ENCODE results near the gene LSM4.
"Not testable (repeated sequence)": the region's sequence is repeated elsewhere in the genome, so short reads cannot be mapped to it uniquely, and the experiment has no call there.

The LSM4 gene

DNA sequence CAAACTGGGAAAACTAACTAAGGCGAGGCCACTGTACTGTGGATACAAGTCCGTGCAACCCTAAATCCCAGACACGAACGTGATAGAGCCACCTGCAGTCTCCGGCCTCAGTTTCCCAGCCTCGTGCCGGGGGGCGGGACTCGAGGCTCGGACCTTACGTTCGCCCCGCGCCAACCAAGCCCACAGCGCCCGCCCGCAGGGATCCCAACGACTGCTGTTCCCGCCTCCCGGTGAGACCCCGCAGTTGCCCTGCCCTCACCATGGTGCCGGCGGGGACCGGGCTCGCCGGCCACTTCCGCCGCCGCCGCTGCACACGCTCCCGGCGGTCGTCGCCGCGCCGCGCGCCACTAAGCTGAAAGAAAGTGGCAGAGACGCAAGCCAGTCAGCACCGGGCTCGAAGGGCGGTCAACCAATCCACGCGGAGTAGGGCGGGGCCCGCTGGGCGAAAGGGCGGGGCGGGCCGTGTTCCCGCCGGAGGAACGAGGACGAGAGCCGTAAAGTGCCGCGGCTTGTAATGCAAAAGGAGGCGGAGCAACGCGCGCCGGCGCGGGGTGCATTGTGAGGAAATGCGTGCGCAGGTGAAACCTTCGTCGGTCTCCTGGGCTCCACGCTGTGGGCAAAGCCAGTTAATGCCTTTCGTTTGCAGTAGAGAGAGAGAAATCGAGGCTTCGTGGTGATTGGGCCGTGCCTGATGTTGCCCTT lies at the start of gene LSM4:
Gene LSM4, minus strand, starts transcription at position 318 of the 702 bp plus-strand sequence. Its CDS starts 56 bp downstream, at position 262.
- peak within 1 kb of the TSS; percentile 98 for H3K27ac Mint-ChIP-seq

GRCh38 chr19:18368504-18369222 lies 45.8 kb upstream of the LSM4 start:
- H3K9me3 Mint-ChIP-seq, result peaks cover 7% of the 10 kb centered on the region
- peaks cover 42% of the 10 kb centered on the region for H3K4me1 Mint-ChIP-seq
- no peak overlapping the region for H3K4me3 Mint-ChIP-seq
- H3K27ac Mint-ChIP-seq, result peak overlapping the region; percentile 95
- no peaks in the 10 kb centered on the region for H3K27me3 Mint-ChIP-seq (ENCODE audit: low read depth, poor library complexity)
- no peak for TF ChIP-seq CTCF (IDR thresholded peaks at IDR 0.05)
- DNase-seq, result no peak
- H3K36me3 Mint-ChIP-seq (ENCODE audit: low read depth), result peaks cover 5% of the 10 kb centered on the region

More for the DNA sequence above, at the start of gene LSM4:
- peak within 1 kb of the TSS; percentile 84 for H3K4me3 Mint-ChIP-seq
- no peaks in the 10 kb centered on the region for H3K9me3 Mint-ChIP-seq
- H3K4me1 Mint-ChIP-seq, result peaks cover 51% of the 10 kb centered on the region
- H3K36me3 Mint-ChIP-seq (ENCODE audit: low read depth), result peaks cover 6% of the 10 kb centered on the region
- peaks cover 3% of the 10 kb centered on the region for H3K27me3 Mint-ChIP-seq (ENCODE audit: low read depth, poor library complexity)
- peak; percentile 99 for DNase-seq
- no peak for TF ChIP-seq CTCF (IDR thresholded peaks at IDR 0.05)

- no peak for TF ChIP-seq CTCF (IDR thresholded peaks at IDR 0.05)
- Mint-ChIP-seq H3K27ac (no peak overlapping the region), H3K9me3 (peaks cover 10% of the 10 kb centered on the region), H3K4me1 (peaks cover 39% of the 10 kb centered on the region), H3K4me3 (no peak overlapping the region), H3K27me3 (ENCODE audit: low read depth, poor library complexity) (peaks cover 2% of the 10 kb centered on the region), H3K36me3 (ENCODE audit: low read depth) (peaks cover 10% of the 10 kb centered on the region)
- DNase-seq, result no peak
These were observed 43.2 kb upstream of the LSM4 start for GRCh38 chr19:18366021-18366435.

DNA sequence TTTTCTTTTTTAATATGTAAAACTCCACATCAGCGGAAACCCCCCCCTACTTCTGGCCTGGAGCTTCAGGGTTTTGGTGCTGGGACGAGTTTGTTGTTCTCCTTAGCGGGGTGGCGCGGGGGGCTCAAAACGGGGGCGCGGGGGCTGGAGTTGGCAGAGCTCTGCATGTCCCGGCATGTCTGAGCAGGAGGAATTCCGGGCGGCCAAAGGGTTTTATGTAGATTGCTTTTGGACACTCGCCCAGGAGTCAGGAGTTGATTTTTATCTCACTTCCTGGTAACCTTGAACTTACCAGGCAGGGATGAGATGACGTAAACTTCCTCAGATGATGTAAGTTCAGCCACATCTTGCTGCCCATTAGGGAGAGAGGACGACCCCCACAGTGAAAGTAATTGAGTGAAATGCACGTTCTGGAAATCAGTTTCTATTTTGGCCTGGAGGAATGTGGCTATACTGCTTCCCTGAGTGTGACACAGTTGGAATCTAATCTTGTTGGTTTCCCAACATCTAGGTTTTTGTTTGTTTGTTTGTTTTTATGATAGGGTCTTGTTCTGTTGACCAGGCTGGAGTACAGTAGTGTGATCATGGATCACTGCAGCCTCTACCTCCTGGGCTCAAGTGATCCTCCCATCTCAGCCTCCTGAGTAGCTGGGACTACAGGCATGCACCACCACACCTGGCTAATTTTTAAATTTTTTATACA lies 42.1 kb upstream of the LSM4 start:
- no peak for TF ChIP-seq CTCF (IDR thresholded peaks at IDR 0.05)
- DNase-seq, result no peak

GRCh38 chr19:18364277-18364825 lies 41.5 kb upstream of the LSM4 start:
- Mint-ChIP-seq H3K27ac (peak overlapping the region; percentile 61), H3K36me3 (ENCODE audit: low read depth) (peaks cover 17% of the 10 kb centered on the region), H3K4me1 (peaks cover 33% of the 10 kb centered on the region), H3K9me3 (peaks cover 11% of the 10 kb centered on the region)
- not testable (repeated sequence) for DNase-seq; H3K4me3 Mint-ChIP-seq; H3K27me3 Mint-ChIP-seq (ENCODE audit: low read depth, poor library complexity)

More for the DNA sequence above, 42.1 kb upstream of the LSM4 start:
- peak overlapping the region; percentile 61 for H3K27ac Mint-ChIP-seq
- peaks cover 2% of the 10 kb centered on the region for H3K27me3 Mint-ChIP-seq (ENCODE audit: low read depth, poor library complexity)
- peaks cover 39% of the 10 kb centered on the region for H3K4me1 Mint-ChIP-seq
- no peak overlapping the region for H3K4me3 Mint-ChIP-seq
- H3K36me3 Mint-ChIP-seq (ENCODE audit: low read depth), result peaks cover 11% of the 10 kb centered on the region
- H3K9me3 Mint-ChIP-seq, result peaks cover 10% of the 10 kb centered on the region

GRCh38 chr19:18363787-18364186 lies 40.9 kb upstream of the LSM4 start:
- Mint-ChIP-seq H3K4me1 (peaks cover 27% of the 10 kb centered on the region), H3K36me3 (ENCODE audit: low read depth) (peaks cover 22% of the 10 kb centered on the region), H3K27ac (no peak overlapping the region), H3K9me3 (peaks cover 14% of the 10 kb centered on the region), H3K27me3 (ENCODE audit: low read depth, poor library complexity) (peaks cover 2% of the 10 kb centered on the region), H3K4me3 (no peak overlapping the region)
- no peak for TF ChIP-seq CTCF (IDR thresholded peaks at IDR 0.05)
- no peak for DNase-seq
